ENCODE data around the gene ZFYVE28. TPM values are rescaled to one million over a fixed set of nuclear protein-coding genes. Genes with fewer than 3 reads are reported as not detected.

ZFYVE28 gene
- total RNA-seq, 2 donors from 2014 or later: 49.4 to 63.6 TPM

DNA sequence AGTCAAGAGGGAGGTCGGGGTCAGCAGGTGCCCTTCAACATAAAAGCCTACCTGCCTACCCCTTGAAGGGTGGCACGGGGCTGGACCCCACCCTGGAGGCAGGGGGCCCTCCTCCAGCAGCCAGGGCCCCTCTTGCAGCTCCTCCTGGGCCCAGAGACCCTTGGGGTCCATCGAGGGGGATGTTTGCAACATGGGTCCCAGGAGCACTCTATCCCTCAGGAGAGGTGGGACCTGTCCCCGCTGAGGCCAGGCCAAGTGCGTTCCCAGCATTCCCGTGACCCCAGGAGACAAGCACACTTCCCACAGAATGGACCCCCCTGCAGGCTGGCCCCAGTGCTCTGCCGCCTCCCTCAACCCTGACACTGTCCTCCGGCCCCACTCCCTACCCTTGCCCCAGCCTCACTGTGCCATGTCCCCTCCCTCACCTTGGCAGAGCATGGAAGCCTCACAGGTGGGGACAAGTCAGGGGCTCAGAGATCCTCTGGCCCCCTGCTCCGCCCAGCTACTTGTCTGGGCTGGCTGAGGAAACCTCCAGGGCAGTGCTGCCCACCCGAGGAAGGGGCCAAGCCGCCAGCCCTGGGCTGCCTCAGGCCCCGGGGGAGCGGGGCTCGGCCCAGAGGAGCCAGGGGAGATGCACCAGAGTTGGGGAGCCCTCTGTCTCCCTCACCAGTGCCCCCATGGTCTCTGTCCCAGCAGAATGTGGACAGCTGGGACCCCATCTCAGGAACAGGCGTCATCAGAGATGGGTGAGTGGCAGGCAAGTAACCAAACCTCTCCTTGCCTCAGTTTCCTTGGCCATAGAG lies 158.7 kb downstream of the ZFYVE28 start:
- H3K4me3 Mint-ChIP-seq: peak overlapping the region; percentile 71
- DNase-seq (peak in 1 of 3 donors; percentile 4), ATAC-seq (no peak)
- no peaks in the 10 kb centered on the region for H3K9me3 ChIP-seq (ENCODE audit: control insufficient read depth, low read length, poor library complexity, severe bottlenecking)
- H3K36me3 Mint-ChIP-seq (ENCODE audit: low read depth): no peaks in the 10 kb centered on the region
- peak overlapping the region; percentile 43 for H3K27ac Mint-ChIP-seq
- peaks cover 8% of the 10 kb centered on the region for H3K4me1 Mint-ChIP-seq
- H3K27me3 Mint-ChIP-seq: no peaks in the 10 kb centered on the region

DNA sequence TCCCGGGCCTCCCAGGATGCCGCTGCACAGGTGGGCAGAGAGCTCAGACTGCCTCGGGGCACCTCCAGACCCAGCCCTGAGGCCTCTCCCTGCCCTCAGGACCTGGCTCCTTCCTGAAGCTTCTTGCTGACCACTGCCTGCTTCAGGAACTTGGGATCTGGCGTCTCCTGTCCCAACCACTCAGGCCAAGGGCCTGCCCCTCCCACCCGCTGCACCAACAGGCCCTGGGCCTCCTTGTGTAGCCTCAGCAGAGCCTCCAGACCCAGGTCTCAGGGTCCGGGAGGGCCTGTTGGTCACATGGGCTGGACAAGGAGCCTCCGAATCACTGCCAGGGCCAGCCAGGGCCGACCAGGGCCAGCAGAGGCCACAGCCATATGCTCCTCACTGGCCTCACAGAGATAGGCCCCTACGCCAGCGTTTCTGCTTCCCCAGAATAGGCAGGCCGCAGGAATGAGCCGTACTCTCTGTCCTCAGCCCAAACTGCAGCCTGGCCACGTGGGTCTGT lies 159.4 kb downstream of the ZFYVE28 start:
- no peak overlapping the region for H3K4me3 Mint-ChIP-seq
- H3K27ac Mint-ChIP-seq: no peak overlapping the region
- no peaks in the 10 kb centered on the region for H3K9me3 ChIP-seq (ENCODE audit: control insufficient read depth, low read length, poor library complexity, severe bottlenecking)
- no peaks in the 10 kb centered on the region for H3K27me3 Mint-ChIP-seq
- H3K4me1 Mint-ChIP-seq: peaks cover 9% of the 10 kb centered on the region
- ATAC-seq: no peak
- no peaks in the 10 kb centered on the region for H3K36me3 Mint-ChIP-seq (ENCODE audit: low read depth)
- DNase-seq: peak in 1 of 3 donors; percentile 3

DNA sequence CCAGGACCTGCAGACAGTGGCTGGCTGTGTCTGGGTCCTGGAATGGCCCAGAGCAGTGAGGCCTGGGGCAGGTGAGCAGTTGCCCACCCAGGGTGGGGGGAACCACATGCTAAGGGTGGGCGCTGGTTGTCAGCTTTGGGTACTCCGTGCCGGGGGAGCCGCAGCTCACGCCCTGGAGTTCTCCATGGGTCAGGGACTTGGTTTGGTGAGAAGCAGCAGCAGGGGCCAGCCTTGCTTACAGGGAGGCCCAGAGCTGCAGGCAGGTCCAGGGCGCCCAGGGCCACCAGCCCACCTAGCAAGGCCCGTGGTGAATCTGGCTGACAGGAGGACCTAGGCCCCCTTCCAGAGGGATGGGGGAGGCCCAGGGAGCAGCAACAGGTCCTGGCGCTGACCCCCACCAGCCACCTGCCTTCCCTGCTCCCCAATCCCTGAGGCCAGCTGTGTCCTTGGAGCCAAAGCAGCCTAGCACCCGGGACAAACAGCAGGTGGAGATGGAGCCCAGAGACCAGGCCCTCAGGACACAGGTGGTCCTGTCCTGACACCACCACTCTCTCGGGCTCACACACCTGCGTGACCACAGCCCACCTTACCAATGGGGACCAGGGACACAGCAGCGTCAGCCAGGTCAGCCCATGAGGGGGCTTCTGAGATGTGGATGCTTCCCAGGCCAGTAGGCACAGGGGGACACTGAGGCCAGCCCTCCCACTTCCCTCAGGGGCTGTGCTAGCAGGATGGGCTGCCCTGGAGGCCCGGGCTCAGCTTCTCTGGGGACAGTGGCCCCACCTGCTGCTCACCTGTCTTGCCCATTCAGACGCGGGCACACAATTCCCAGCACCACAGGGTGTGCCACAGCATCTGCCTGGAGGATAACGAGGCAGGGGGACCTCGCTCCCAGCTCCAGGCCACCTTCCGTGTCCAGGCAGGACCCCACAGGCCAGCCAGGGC lies 160.1 kb downstream of the ZFYVE28 start:
- Mint-ChIP-seq H3K27ac (peak overlapping the region; percentile 9), H3K36me3 (ENCODE audit: low read depth) (no peaks in the 10 kb centered on the region), H3K27me3 (no peaks in the 10 kb centered on the region), H3K4me1 (peaks cover 12% of the 10 kb centered on the region), H3K4me3 (no peak overlapping the region)
- DNase-seq (peak in 1 of 3 donors; percentile 3), ATAC-seq (no peak)
- H3K9me3 ChIP-seq (ENCODE audit: control insufficient read depth, low read length, poor library complexity, severe bottlenecking): no peaks in the 10 kb centered on the region

DNA sequence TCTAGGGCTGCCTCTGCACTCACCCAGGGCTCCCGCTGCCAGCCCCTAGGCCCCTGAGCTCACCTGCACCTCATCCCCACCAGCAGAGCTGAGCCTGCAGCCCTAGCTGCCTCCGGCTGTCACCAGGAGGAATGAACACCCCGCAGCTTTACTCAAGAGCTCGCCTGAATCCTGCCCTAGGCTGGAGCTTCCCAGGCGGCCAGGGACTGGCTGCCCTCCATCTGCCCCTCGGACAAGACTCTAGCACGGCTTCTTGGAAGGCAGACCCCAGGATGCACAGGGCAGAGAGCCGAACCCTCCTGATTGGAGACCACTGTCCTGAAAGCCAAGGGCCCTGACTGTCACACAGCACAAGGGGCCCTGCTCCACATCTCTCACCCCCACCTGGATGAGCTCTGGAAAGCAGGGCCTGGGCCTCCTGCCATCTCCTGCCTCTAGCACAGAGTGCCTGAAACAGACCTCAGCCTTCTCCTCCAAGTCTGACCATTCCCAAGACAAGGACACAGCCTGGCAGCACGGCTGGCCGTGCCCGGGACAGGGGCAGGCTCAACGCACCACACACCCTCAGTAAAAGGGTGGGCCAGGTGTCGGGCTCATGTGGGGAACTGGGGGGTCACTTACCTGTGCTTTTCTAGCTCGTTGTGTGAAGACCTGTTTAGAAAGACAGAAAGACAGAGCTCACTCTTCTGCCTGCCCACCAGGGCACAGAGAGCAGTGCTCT lies 160.9 kb downstream of the ZFYVE28 start:
- Mint-ChIP-seq H3K4me3 (no peak overlapping the region), H3K4me1 (peaks cover 12% of the 10 kb centered on the region), H3K27me3 (no peaks in the 10 kb centered on the region), H3K27ac (peak overlapping the region; percentile 9), H3K36me3 (ENCODE audit: low read depth) (no peaks in the 10 kb centered on the region)
- peak in 1 of 3 donors; percentile 2 for DNase-seq
- no peaks in the 10 kb centered on the region for H3K9me3 ChIP-seq (ENCODE audit: control insufficient read depth, low read length, poor library complexity, severe bottlenecking)
- ATAC-seq: no peak

GRCh38 chr4:2256781-2257191 lies 161.7 kb downstream of the ZFYVE28 start:
- Mint-ChIP-seq H3K36me3 (ENCODE audit: low read depth) (no peaks in the 10 kb centered on the region), H3K27ac (peak overlapping the region; percentile 14), H3K27me3 (no peaks in the 10 kb centered on the region), H3K4me1 (peaks cover 16% of the 10 kb centered on the region), H3K4me3 (no peak overlapping the region)
- no peaks in the 10 kb centered on the region for H3K9me3 ChIP-seq (ENCODE audit: control insufficient read depth, low read length, poor library complexity, severe bottlenecking)
- ATAC-seq (no peak), DNase-seq (peak in 1 of 3 donors; percentile 3)

DNA sequence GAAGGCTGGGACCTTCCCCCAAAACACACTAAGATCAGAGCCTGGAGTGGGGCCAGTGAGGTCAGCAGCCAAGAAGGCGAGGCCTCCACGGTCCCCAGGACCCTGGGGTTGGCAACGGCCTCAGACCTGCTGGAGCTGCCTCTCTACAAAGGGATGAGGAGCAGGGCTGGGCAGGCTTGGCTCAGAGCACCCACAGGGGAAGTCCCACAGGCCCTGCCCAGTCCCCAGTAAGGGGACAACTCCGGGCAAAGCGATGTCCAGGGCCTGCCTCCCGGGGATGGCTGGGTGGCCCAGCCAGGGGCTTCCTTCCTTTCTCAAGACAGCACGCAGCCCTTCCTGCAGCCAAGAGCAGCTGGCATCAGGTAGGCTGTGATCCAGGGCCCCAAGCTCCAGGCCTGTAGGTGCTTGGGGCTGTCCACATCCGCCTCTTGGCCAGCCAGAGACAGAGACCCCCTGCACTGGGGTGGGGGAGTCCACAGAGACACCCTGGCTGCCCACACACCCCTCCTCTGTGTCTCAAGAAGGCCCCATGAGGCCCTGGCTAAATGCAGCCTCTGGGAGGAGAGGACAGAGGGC lies 162.2 kb downstream of the ZFYVE28 start:
- no peak for ATAC-seq
- DNase-seq: peak in 1 of 3 donors; percentile 3
- H3K4me1 Mint-ChIP-seq: peaks cover 16% of the 10 kb centered on the region
- no peaks in the 10 kb centered on the region for H3K36me3 Mint-ChIP-seq (ENCODE audit: low read depth)
- no peaks in the 10 kb centered on the region for H3K9me3 ChIP-seq (ENCODE audit: control insufficient read depth, low read length, poor library complexity, severe bottlenecking)
- peak overlapping the region; percentile 14 for H3K27ac Mint-ChIP-seq
- H3K4me3 Mint-ChIP-seq: no peak overlapping the region
- H3K27me3 Mint-ChIP-seq: no peaks in the 10 kb centered on the region

- Mint-ChIP-seq H3K27me3 (no peaks in the 10 kb centered on the region), H3K4me3 (no peak overlapping the region), H3K4me1 (peaks cover 16% of the 10 kb centered on the region), H3K27ac (no peak overlapping the region), H3K36me3 (ENCODE audit: low read depth) (no peaks in the 10 kb centered on the region)
- no peaks in the 10 kb centered on the region for H3K9me3 ChIP-seq (ENCODE audit: control insufficient read depth, low read length, poor library complexity, severe bottlenecking)
- no peak for ATAC-seq
- DNase-seq: peak in 1 of 3 donors; percentile 4
Observed at GRCh38 chr4:2255501-2256155, 162.8 kb downstream of the ZFYVE28 start.

DNA sequence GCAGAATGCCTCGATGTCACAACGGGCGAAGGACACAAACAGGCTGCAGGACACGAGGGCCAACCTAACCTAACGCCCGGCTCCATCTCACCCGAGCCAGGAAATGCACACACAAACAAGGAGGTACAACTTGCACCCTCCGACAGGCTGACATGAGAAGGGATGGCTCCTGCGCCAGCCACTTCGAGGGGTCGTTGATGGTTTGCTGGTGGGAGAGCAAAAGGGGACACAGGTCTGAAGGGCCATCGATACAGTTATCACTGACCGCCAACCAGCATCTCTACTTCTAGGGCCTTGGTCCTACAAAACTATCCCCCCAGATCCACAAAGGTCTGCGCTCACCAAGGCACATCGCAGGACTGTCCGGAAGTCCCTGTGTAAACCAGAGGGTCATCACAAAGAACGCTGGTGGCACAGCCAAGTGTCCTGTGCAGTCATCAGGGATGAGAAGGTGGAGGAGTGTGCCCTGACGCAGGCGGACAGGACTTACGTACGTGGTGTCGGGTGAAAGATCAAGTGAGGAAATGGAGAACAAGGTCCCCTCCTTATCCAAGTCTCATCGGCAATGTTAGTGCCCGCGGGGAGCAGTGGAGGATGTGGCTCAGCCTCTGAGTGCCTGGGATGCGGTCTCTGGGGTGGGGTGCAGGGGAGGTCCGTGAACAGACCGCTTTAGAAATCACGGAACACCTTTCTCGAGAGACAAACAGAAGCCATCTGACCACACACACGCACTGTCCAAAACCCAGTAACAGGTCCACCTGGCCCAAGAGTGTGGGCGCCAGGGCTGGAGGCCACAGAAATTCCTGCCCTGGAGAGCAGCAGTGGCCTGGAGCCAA lies 163.6 kb downstream of the ZFYVE28 start:
- H3K27ac Mint-ChIP-seq: no peak overlapping the region
- no peak for ATAC-seq
- peaks cover 16% of the 10 kb centered on the region for H3K4me1 Mint-ChIP-seq
- no peaks in the 10 kb centered on the region for H3K27me3 Mint-ChIP-seq
- no peak for DNase-seq
- no peaks in the 10 kb centered on the region for H3K9me3 ChIP-seq (ENCODE audit: control insufficient read depth, low read length, poor library complexity, severe bottlenecking)
- no peaks in the 10 kb centered on the region for H3K36me3 Mint-ChIP-seq (ENCODE audit: low read depth)
- H3K4me3 Mint-ChIP-seq: no peak overlapping the region

GRCh38 chr4:2253160-2254084 lies 165.0 kb downstream of the ZFYVE28 start:
- Mint-ChIP-seq H3K4me3 (peak overlapping the region; percentile 7), H3K27me3 (no peaks in the 10 kb centered on the region), H3K27ac (peak overlapping the region; percentile 47), H3K4me1 (peaks cover 19% of the 10 kb centered on the region), H3K36me3 (ENCODE audit: low read depth) (no peaks in the 10 kb centered on the region)
- ATAC-seq (no peak), DNase-seq (peak in 1 of 3 donors; percentile 2)
- H3K9me3 ChIP-seq (ENCODE audit: control insufficient read depth, low read length, poor library complexity, severe bottlenecking): no peaks in the 10 kb centered on the region

DNA sequence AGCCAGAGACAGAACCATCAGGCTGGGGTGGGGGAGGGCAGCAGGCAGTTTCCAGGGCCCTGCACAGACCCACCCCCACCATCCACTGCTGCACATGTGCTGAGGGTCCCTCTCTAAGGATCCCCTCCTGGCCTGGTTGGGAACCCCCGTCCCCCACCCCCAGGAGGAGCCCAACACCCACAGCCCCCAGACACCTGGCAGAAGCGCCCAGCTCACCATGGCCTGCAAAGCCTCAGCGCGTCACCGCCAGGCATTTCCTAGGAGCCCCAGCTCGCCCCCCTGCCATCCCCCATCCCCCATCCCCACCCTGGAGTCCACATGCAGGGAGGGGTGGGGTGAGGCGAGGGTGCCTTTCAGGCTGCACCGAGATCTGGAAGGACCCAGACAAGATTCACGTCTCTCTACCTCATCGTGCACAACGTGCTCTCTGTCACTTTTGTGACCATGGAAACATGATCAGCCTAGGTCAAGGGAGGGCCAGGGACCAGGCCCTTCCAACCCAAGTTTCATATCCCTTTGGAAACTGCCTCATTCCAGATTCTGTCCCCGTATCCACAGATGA lies 165.8 kb downstream of the ZFYVE28 start:
- Mint-ChIP-seq H3K36me3 (ENCODE audit: low read depth) (no peaks in the 10 kb centered on the region), H3K4me1 (peaks cover 19% of the 10 kb centered on the region), H3K27ac (no peak overlapping the region), H3K4me3 (peak overlapping the region; percentile 7), H3K27me3 (no peaks in the 10 kb centered on the region)
- no peak for ATAC-seq
- no peaks in the 10 kb centered on the region for H3K9me3 ChIP-seq (ENCODE audit: control insufficient read depth, low read length, poor library complexity, severe bottlenecking)
- no peak for DNase-seq
